KMS-11 (cell line): ENCODE results near the gene WDFY2.

Experiments used
- H2AFZ ChIP-seq: fragments of 200-600 bp; sonication (generic); 2 replicates; pipeline ENCODE4 v1.6.1; 2016; ENCODE audit warnings: antibody characterized with exemption, mixed run types, low read depth
- H3K27ac ChIP-seq: fragments of 200-600 bp; sonication (generic); 2 replicates; pipeline ENCODE4 v1.6.1; 2016; ENCODE audit warnings: mild to moderate bottlenecking, mixed run types
- H3K27me3 ChIP-seq: fragments of 200-600 bp; sonication (generic); 2 replicates; pipeline ENCODE4 v1.6.1; 2017; ENCODE audit warnings: mild to moderate bottlenecking, low read depth, mixed run types, moderate library complexity; ENCODE audit not compliant: insufficient read depth
- H3K36me3 ChIP-seq: fragments of 200-600 bp; sonication (generic); 2 replicates; pipeline ENCODE4 v1.6.1; 2017; ENCODE audit warnings: mild to moderate bottlenecking, mixed run types; ENCODE audit not compliant: insufficient read depth
- H3K4me1 ChIP-seq: fragments of 200-600 bp; sonication (generic); 2 replicates; pipeline ENCODE4 v1.6.1; 2016; ENCODE audit warnings: mild to moderate bottlenecking, low read depth, mixed run types; ENCODE audit not compliant: poor library complexity, severe bottlenecking
- H3K4me2 ChIP-seq: fragments of 200-600 bp; sonication (generic); 2 replicates; pipeline ENCODE4 v1.7.0; 2016; ENCODE audit warnings: mild to moderate bottlenecking, mixed run types
- H3K4me3 ChIP-seq: fragments of 200-600 bp; sonication (generic); IDR thresholded peaks from 2 replicates; pipeline ENCODE4 v1.6.1; 2017; ENCODE audit warnings: low read depth, low read length, mixed read lengths; ENCODE audit not compliant: insufficient read depth
- H3K79me2 ChIP-seq: fragments of 200-600 bp; sonication (generic); 2 replicates; pipeline ENCODE4 v1.6.1; 2016; ENCODE audit warnings: low read depth, mixed run types; ENCODE audit not compliant: insufficient read depth
- H3K9ac ChIP-seq: fragments of 200-600 bp; sonication (generic); 2 replicates; pipeline ENCODE4 v1.6.1; 2016; ENCODE audit warnings: mild to moderate bottlenecking, mixed run types
- H4K20me1 ChIP-seq: fragments of 200-600 bp; sonication (generic); 2 replicates; pipeline ENCODE4 v1.6.1; 2016; ENCODE audit warnings: mild to moderate bottlenecking, mixed run types; ENCODE audit not compliant: insufficient read depth
- CTCF ChIP-seq: fragments of 200-600 bp; sonication (generic); conservative IDR thresholded peaks from 2 replicates; pipeline ENCODE4 v1.6.1; 2017; ENCODE audit warnings: low read depth, mild to moderate bottlenecking, antibody characterized with exemption, low read length, moderate library complexity, mixed read lengths

WDFY2 gene

GRCh38 chr13:51629491-51630287, 45.4 kb downstream of the WDFY2 start:
- Histone ChIP-seq H3K27me3 (no peaks in the 10 kb centered on the region), H3K4me2 (no peak overlapping the region), H3K79me2 (no peaks in the 10 kb centered on the region), H3K4me1 (no peaks in the 10 kb centered on the region), H3K36me3 (no peaks in the 10 kb centered on the region), H2AFZ (no peak overlapping the region), H3K4me3 (no peak overlapping the region), H3K27ac (no peak overlapping the region), H3K9ac (no peak overlapping the region), H4K20me1 (no peaks in the 10 kb centered on the region)
- TF ChIP-seq CTCF = no peak

- Histone ChIP-seq H4K20me1 (no peaks in the 10 kb centered on the region), H3K4me2 (no peak overlapping the region), H3K79me2 (no peaks in the 10 kb centered on the region), H3K27ac (no peak overlapping the region), H3K9ac (no peak overlapping the region), H3K4me1 (no peaks in the 10 kb centered on the region), H2AFZ (no peak overlapping the region), H3K36me3 (no peaks in the 10 kb centered on the region), H3K4me3 (no peak overlapping the region), H3K27me3 (no peaks in the 10 kb centered on the region)
- TF ChIP-seq CTCF = no peak
These were observed 46.0 kb downstream of the WDFY2 start for GRCh38 chr13:51630288-51630615.

- TF ChIP-seq CTCF = no peak
- Histone ChIP-seq H3K27me3 (no peaks in the 10 kb centered on the region), H3K9ac (no peak overlapping the region), H3K79me2 (no peaks in the 10 kb centered on the region), H4K20me1 (no peaks in the 10 kb centered on the region), H3K4me2 (no peak overlapping the region), H3K36me3 (no peaks in the 10 kb centered on the region), H3K4me3 (no peak overlapping the region), H3K4me1 (no peaks in the 10 kb centered on the region), H3K27ac (no peak overlapping the region), H2AFZ (no peak overlapping the region)
These were observed 48.5 kb downstream of the WDFY2 start for GRCh38 chr13:51632591-51633362.

- Histone ChIP-seq H3K4me1 (no peaks in the 10 kb centered on the region), H3K9ac (no peak overlapping the region), H3K79me2 (no peaks in the 10 kb centered on the region), H3K4me3 (no peak overlapping the region), H2AFZ (no peak overlapping the region), H3K27me3 (no peaks in the 10 kb centered on the region), H3K27ac (no peak overlapping the region), H3K4me2 (no peak overlapping the region), H4K20me1 (no peaks in the 10 kb centered on the region), H3K36me3 (no peaks in the 10 kb centered on the region)
- no peak for TF ChIP-seq CTCF
These were observed 51.0 kb downstream of the WDFY2 start for GRCh38 chr13:51635137-51635878.
